Skeletal muscle satellite cell (primary cell): ENCODE results near the gene SLC27A1.

Experiments used
- H3K27me3 ChIP-seq: 2 replicates; pipeline ENCODE4 v1.7.0; 2013; ENCODE audit warnings: low read length; ENCODE audit not compliant: control insufficient read depth, insufficient read depth
- H3K36me3 ChIP-seq: 2 replicates; pipeline ENCODE4 v1.7.0; 2013; ENCODE audit warnings: mild to moderate bottlenecking, control low read depth, low read length; ENCODE audit not compliant: insufficient read depth
- H3K4me1 ChIP-seq: 2 replicates; pipeline ENCODE4 v1.7.0; 2013; ENCODE audit warnings: low read length; ENCODE audit not compliant: control insufficient read depth, insufficient read depth
- H3K4me2 ChIP-seq: 2 replicates; pipeline ENCODE4 v1.7.0; 2013; ENCODE audit warnings: mild to moderate bottlenecking, low read length
- H3K4me3 ChIP-seq: 2 replicates; pipeline ENCODE4 v1.7.0; 2013; ENCODE audit warnings: low read length
- H3K9ac ChIP-seq: 2 replicates; pipeline ENCODE4 v1.7.0; 2013; ENCODE audit warnings: mild to moderate bottlenecking, low read depth, low read length, moderate library complexity
- H3K9me3 ChIP-seq: replicated peaks from 2 replicates; pipeline ENCODE4 v1.7.0; 2013; ENCODE audit warnings: mild to moderate bottlenecking, control low read depth, low read length

The SLC27A1 gene

GRCh38 chr19:17522988-17523872 lies 52.9 kb downstream of the SLC27A1 start:
- H3K9me3 ChIP-seq, result no peaks in the 10 kb centered on the region
- no peaks in the 10 kb centered on the region for H3K4me1 ChIP-seq
- no peak overlapping the region for H3K4me3 ChIP-seq
- no peak overlapping the region for H3K9ac ChIP-seq
- peaks cover 14% of the 10 kb centered on the region for H3K36me3 ChIP-seq
- H3K27me3 ChIP-seq, result peaks cover 4% of the 10 kb centered on the region
- H3K4me2 ChIP-seq, result no peak overlapping the region

GRCh38 chr19:17524651-17525050 lies 54.3 kb downstream of the SLC27A1 start:
- no peaks in the 10 kb centered on the region for H3K4me1 ChIP-seq
- H3K4me3 ChIP-seq, result no peak overlapping the region
- H3K27me3 ChIP-seq, result peaks cover 7% of the 10 kb centered on the region
- peaks cover 11% of the 10 kb centered on the region for H3K36me3 ChIP-seq
- no peaks in the 10 kb centered on the region for H3K9me3 ChIP-seq
- H3K9ac ChIP-seq, result no peak overlapping the region
- H3K4me2 ChIP-seq, result no peak overlapping the region

GRCh38 chr19:17525141-17525540 lies 54.8 kb downstream of the SLC27A1 start:
- H3K4me1 ChIP-seq, result no peaks in the 10 kb centered on the region

GRCh38 chr19:17526922-17527321 lies 56.6 kb downstream of the SLC27A1 start:
- Histone ChIP-seq H3K4me2 (no peak overlapping the region), H3K9me3 (no peaks in the 10 kb centered on the region), H3K4me3 (no peak overlapping the region), H3K27me3 (peaks cover 7% of the 10 kb centered on the region), H3K36me3 (no peaks in the 10 kb centered on the region), H3K9ac (no peak overlapping the region), H3K4me1 (no peaks in the 10 kb centered on the region)

More at GRCh38 chr19:17525141-17525540, 54.8 kb downstream of the SLC27A1 start:
- peaks cover 7% of the 10 kb centered on the region for H3K27me3 ChIP-seq
- H3K36me3 ChIP-seq, result peaks cover 7% of the 10 kb centered on the region
- H3K9ac ChIP-seq, result no peak overlapping the region
- H3K4me2 ChIP-seq, result no peak overlapping the region
- H3K9me3 ChIP-seq, result no peaks in the 10 kb centered on the region
- no peak overlapping the region for H3K4me3 ChIP-seq

- Histone ChIP-seq H3K4me3 (no peak overlapping the region), H3K4me1 (no peaks in the 10 kb centered on the region), H3K4me2 (no peak overlapping the region), H3K9me3 (no peaks in the 10 kb centered on the region), H3K27me3 (peaks cover 10% of the 10 kb centered on the region), H3K36me3 (no peaks in the 10 kb centered on the region), H3K9ac (no peak overlapping the region)
Measured at GRCh38 chr19:17527326-17527725, 57.0 kb downstream of the SLC27A1 start.

- Histone ChIP-seq H3K27me3 (peaks cover 10% of the 10 kb centered on the region), H3K9ac (no peak overlapping the region), H3K9me3 (no peaks in the 10 kb centered on the region), H3K4me1 (no peaks in the 10 kb centered on the region), H3K36me3 (no peaks in the 10 kb centered on the region), H3K4me3 (no peak overlapping the region), H3K4me2 (no peak overlapping the region)
Measured at GRCh38 chr19:17528610-17529009, 58.3 kb downstream of the SLC27A1 start.

- H3K27me3 ChIP-seq, result peaks cover 10% of the 10 kb centered on the region
- no peaks in the 10 kb centered on the region for H3K9me3 ChIP-seq
- H3K4me1 ChIP-seq, result no peaks in the 10 kb centered on the region
- H3K36me3 ChIP-seq, result no peaks in the 10 kb centered on the region
- no peak overlapping the region for H3K4me2 ChIP-seq
- H3K4me3 ChIP-seq, result no peak overlapping the region
- H3K9ac ChIP-seq, result no peak overlapping the region
Measured at GRCh38 chr19:17529239-17530158, 59.2 kb downstream of the SLC27A1 start.

GRCh38 chr19:17530586-17530985 lies 60.3 kb downstream of the SLC27A1 start:
- Histone ChIP-seq H3K4me2 (no peak overlapping the region), H3K9ac (no peak overlapping the region), H3K36me3 (no peaks in the 10 kb centered on the region), H3K9me3 (no peaks in the 10 kb centered on the region), H3K4me1 (no peaks in the 10 kb centered on the region), H3K27me3 (peaks cover 11% of the 10 kb centered on the region), H3K4me3 (no peak overlapping the region)

- H3K9ac ChIP-seq, result no peak overlapping the region
- H3K36me3 ChIP-seq, result no peaks in the 10 kb centered on the region
- H3K4me3 ChIP-seq, result no peak overlapping the region
Measured at GRCh38 chr19:17532116-17532515, 61.8 kb downstream of the SLC27A1 start.

GRCh38 chr19:17532557-17532956 lies 62.2 kb downstream of the SLC27A1 start:
- H3K4me1 ChIP-seq, result no peaks in the 10 kb centered on the region
- no peak overlapping the region for H3K4me2 ChIP-seq
- no peak overlapping the region for H3K9ac ChIP-seq
- no peak overlapping the region for H3K4me3 ChIP-seq
- no peaks in the 10 kb centered on the region for H3K9me3 ChIP-seq
- H3K36me3 ChIP-seq, result no peaks in the 10 kb centered on the region
- peaks cover 15% of the 10 kb centered on the region for H3K27me3 ChIP-seq

More at GRCh38 chr19:17532116-17532515, 61.8 kb downstream of the SLC27A1 start:
- Histone ChIP-seq H3K27me3 (peaks cover 15% of the 10 kb centered on the region), H3K9me3 (no peaks in the 10 kb centered on the region), H3K4me1 (no peaks in the 10 kb centered on the region), H3K4me2 (no peak overlapping the region)

- peaks cover 9% of the 10 kb centered on the region for H3K4me1 ChIP-seq
- no peaks in the 10 kb centered on the region for H3K9me3 ChIP-seq
- H3K4me3 ChIP-seq, result no peak overlapping the region
- H3K4me2 ChIP-seq, result no peak overlapping the region
- no peak overlapping the region for H3K9ac ChIP-seq
- no peaks in the 10 kb centered on the region for H3K36me3 ChIP-seq
- peaks cover 19% of the 10 kb centered on the region for H3K27me3 ChIP-seq
Measured at GRCh38 chr19:17534767-17535166, 64.4 kb downstream of the SLC27A1 start.
